Sigmoid colon (tissue), 7 donors: Measurements from ENCODE around the gene ENAH. TPM values are rescaled to one million over a fixed set of nuclear protein-coding genes. Genes with fewer than 3 reads are reported as not detected.

Source experiments
- DNase-seq: peaks from one replicate; pipeline ENCODE4 v3.0.0-alpha.2; 2019
- H3K27ac ChIP-seq, 4 donors: fragments of 200-600 bp; sonication (generic); one replicate each; pipeline ENCODE4 v1.5.1; 2016 to 2019; ENCODE audit warnings: mild to moderate bottlenecking in 1 of 4
- H3K27me3 ChIP-seq, 3 donors: fragments of 200-600 bp; sonication (generic); one replicate each; pipeline ENCODE4 v1.5.1; 2019; ENCODE audit warnings: mild to moderate bottlenecking in 1 of 3
- H3K36me3 ChIP-seq, 4 donors: fragments of 200-600 bp; sonication (generic); one replicate each; pipeline ENCODE4 v1.5.1; 2016 to 2019
- H3K4me1 ChIP-seq, 4 donors: fragments of 200-600 bp; sonication (generic); one replicate each; pipeline ENCODE4 v1.5.1; 2017 to 2019
- H3K4me3 ChIP-seq, 4 donors: fragments of 200-600 bp; sonication (generic); one replicate each; pipeline ENCODE4 v1.5.1; 2017 to 2019; ENCODE audit warnings: mild to moderate bottlenecking in 2 of 4, moderate library complexity in 1 of 4
- H3K9me3 ChIP-seq, 4 donors: fragments of 200-600 bp in 3 of 4; sonication (generic) in 3 of 4; one replicate each; pipeline versions ENCODE4 v1.5.1 to v1.6.1; 2013 to 2019
- CTCF ChIP-seq, 4 experiments: fragments of 450-650 bp in 3 of 4; fragments of 200-600 bp in 1 of 4; IDR thresholded peaks; one replicate each; pipeline ENCODE4 v1.5.1; 2016 to 2019; ENCODE audit warnings: antibody characterized with exemption in 4 of 4, mild to moderate bottlenecking in 3 of 4, moderate library complexity in 2 of 4
- EP300 ChIP-seq, 4 donors: sonication (generic); formaldehyde crosslinking; IDR thresholded peaks; one replicate each; pipeline ENCODE4 v1.6.1; 2017; ENCODE audit warnings: antibody characterized with exemption in 4 of 4
- POLR2A ChIP-seq, 2 donors: fragments of 450-650 bp; IDR thresholded peaks; one replicate each; pipeline ENCODE4 v1.6.1; 2016; ENCODE audit warnings: antibody characterized with exemption in 2 of 2, mild to moderate bottlenecking in 2 of 2, moderate library complexity in 2 of 2
- POLR2AphosphoS5 ChIP-seq, 4 donors: sonication (generic); formaldehyde crosslinking; IDR thresholded peaks; one replicate each; pipeline ENCODE4 v1.6.1; 2017; ENCODE audit warnings: antibody characterized with exemption in 4 of 4
- WGBS, 2 donors: extraction: QIAGEN DNeasy Blood & Tissue Kit; methylation state at CpG; one replicate each; pipeline ENCODE4 v1.1.7; 2013; 5-methylcytosine and 5-hydroxymethylcytosine counted together
- intact Hi-C: fragments of 100-400 bp; cut with DNase I; formaldehyde crosslinking; loops from one replicate; pipeline ENCODE4 v1.15.1; 2023
- polyA plus RNA-seq, 3 donors: library from polyadenylated mRNA; stranded (reverse); fragments of 200-250 nt; gene quantifications; one replicate each; pipeline ENCODE4 v1.2.3, GENCODE V29; 2013
- total RNA-seq, 4 donors: library from RNA; depleted of rRNA; stranded (reverse); fragments of >200 nt; gene quantifications; one replicate each; pipeline ENCODE4 v1.1.0, GENCODE V29; 2016
- donor health status: healthy with polysubstance abuse.
- donor health status: Bipolar disorder and iron deficiency.
- donor health status: healthy.

Gene ENAH
- total and polyA plus RNA-seq, 7 donors = 9.6 to 197 (median 92.2) TPM

GRCh38 chr1:225508538-225509375, 144.2 kb downstream of the ENAH start:
- H3K4me3 ChIP-seq = no peak overlapping the region
- no peak for DNase-seq
- intact Hi-C loops = loop anchor here (5.0 kb wide), 1 partner anchor 144 kb away; the partner anchor contains the start of gene ENAH
- 78 to 80% methylated on average over 12 of the region's 12 CpGs for WGBS, 2 donors
- TF ChIP-seq CTCF (IDR thresholded peaks at IDR 0.05) (no peak), EP300 (IDR thresholded peaks at IDR 0.05) (peak in 2 of 4 donors; percentile 53 to 57), POLR2AphosphoS5 (IDR thresholded peaks at IDR 0.05) (peak; percentile 50 to 85 (median 84))
- H3K36me3 ChIP-seq = peaks cover 0 to 31% (median 2%) of the 10 kb centered on the region in 4 donors
- H3K27ac ChIP-seq = peak overlapping the region; percentile 71 to 87 (median 83)
- peaks cover 0 to 37% (median 24%) of the 10 kb centered on the region in 4 donors for H3K4me1 ChIP-seq
- no peaks in the 10 kb centered on the region for H3K9me3 ChIP-seq
- no peaks in the 10 kb centered on the region for H3K27me3 ChIP-seq

- Histone ChIP-seq H3K36me3 (peaks cover 0 to 11% (median 0%) of the 10 kb centered on the region in 4 donors), H3K4me1 (peaks cover 0 to 37% (median 24%) of the 10 kb centered on the region in 4 donors), H3K9me3 (no peaks in the 10 kb centered on the region), H3K27ac (peak overlapping the region in 3 of 4 donors; percentile 71 to 87 (median 83)), H3K4me3 (no peak overlapping the region), H3K27me3 (no peaks in the 10 kb centered on the region)
- intact Hi-C loops = loop anchor here (5.0 kb wide), 1 partner anchor 146 kb away; the partner anchor contains the start of gene ENAH
- 49 to 67% methylated on average over 1 of the region's 1 CpG for WGBS, 2 donors
- TF ChIP-seq POLR2AphosphoS5 (IDR thresholded peaks at IDR 0.05) = no peak
- no peak for TF ChIP-seq CTCF (IDR thresholded peaks at IDR 0.05)
- TF ChIP-seq EP300 (IDR thresholded peaks at IDR 0.05) = no peak
- no peak for TF ChIP-seq POLR2A (IDR thresholded peaks at IDR 0.05)
- DNase-seq = no peak
Measured at GRCh38 chr1:225506727-225507126, 146.2 kb downstream of the ENAH start.

- Histone ChIP-seq H3K36me3 (peaks cover 0 to 5% (median 0%) of the 10 kb centered on the region in 4 donors), H3K27ac (peak overlapping the region in 2 of 4 donors; percentile 3 to 5), H3K4me3 (no peak overlapping the region), H3K27me3 (no peaks in the 10 kb centered on the region), H3K4me1 (peaks cover 0 to 35% (median 24%) of the 10 kb centered on the region in 4 donors), H3K9me3 (no peaks in the 10 kb centered on the region)
- intact Hi-C loops = loop anchor here (5.0 kb wide), 1 partner anchor 148 kb away; the partner anchor contains the start of gene ENAH
- WGBS, 2 donors = 83 to 90% methylated on average over 2 of the region's 2 CpGs
- TF ChIP-seq POLR2A (IDR thresholded peaks at IDR 0.05) = no peak
- no peak for TF ChIP-seq EP300 (IDR thresholded peaks at IDR 0.05)
- no peak for TF ChIP-seq POLR2AphosphoS5 (IDR thresholded peaks at IDR 0.05)
- no peak for TF ChIP-seq CTCF (IDR thresholded peaks at IDR 0.05)
- no peak for DNase-seq
Measured at GRCh38 chr1:225504776-225505175, 148.1 kb downstream of the ENAH start.

- Histone ChIP-seq H3K36me3 (peaks cover 0 to 30% (median 0%) of the 10 kb centered on the region in 4 donors), H3K4me1 (no peaks in the 10 kb centered on the region), H3K4me3 (no peak overlapping the region), H3K9me3 (no peaks in the 10 kb centered on the region), H3K27me3 (no peaks in the 10 kb centered on the region), H3K27ac (no peak overlapping the region)
- 23 to 73% methylated on average over 4 of the region's 4 CpGs for WGBS, 2 donors
- TF ChIP-seq EP300 (IDR thresholded peaks at IDR 0.05) (no peak), POLR2A (IDR thresholded peaks at IDR 0.05) (no peak), CTCF (IDR thresholded peaks at IDR 0.05) (no peak), POLR2AphosphoS5 (IDR thresholded peaks at IDR 0.05) (no peak)
- DNase-seq = no peak
- intact Hi-C loops = no loop called here
Measured at GRCh38 chr1:225500624-225501192, 152.2 kb downstream of the ENAH start.
